K562 (cell line): ENCODE data around the gene TBC1D9. TPM values are rescaled to one million over a fixed set of nuclear protein-coding genes. Genes with fewer than 3 reads are reported as not detected.

Experiments used
- ATAC-seq: fragments of 200-7000 bp; cut with Tn5 transposase; 3 replicates; pipeline ENCODE4 v1.9.1; 2020; ENCODE audit warnings: moderate library complexity
- BruUV-seq: library from RNA; stranded (reverse); fragments of 400-500 nt; replicated peaks from 2 replicates; lab custom pipeline; 2021; lab: Mats Ljungman, UMichigan
- CTCF ChIA-PET: fragments of 300-600 bp; formaldehyde crosslinking; extraction: SDS; loops from one replicate; lab custom pipeline; 2021; ENCODE audit warnings: low intra/inter-chr PET ratio; lab: Yijun Ruan, JAX
- POLR2A ChIA-PET: fragments of 300-600, 350-650 bp; sonication (Branson Sonifier 250); formaldehyde crosslinking; extraction: SDS; loops from one replicate; lab custom pipeline; 2021; ENCODE audit warnings: antibody characterized with exemption, inconsistent platforms; lab: Yijun Ruan, JAX
- DNase-seq, 4 experiments: peaks; one replicate each; pipeline versions ENCODE4 v3.0.0 to v3.0.0-alpha.2; 2011 to 2018; ENCODE audit warnings: low spot score in 3 of 4, mixed read lengths in 3 of 4; ENCODE audit errors: extremely low read depth in 1 of 4
- FAIRE-seq: peaks from 2 replicates; lab custom pipeline; 2011; peaks lifted over from hg19 to GRCh38; lab: Jason Lieb, UNC
- H2AFZ ChIP-seq: 2 replicates; pipeline ENCODE4 v1.6.0; 2011; ENCODE audit warnings: low read depth, low read length, control low read depth, inconsistent platforms
- H3K27ac ChIP-seq: fragments of 200-600 bp; 3 replicates; pipeline ENCODE4 v1.8.0; 2011; ENCODE audit warnings: low read depth, mild to moderate bottlenecking, control low read depth, inconsistent platforms, low read length, moderate library complexity, mixed read lengths; ENCODE audit errors: extremely low read depth
- H3K27me3 ChIP-seq, 2 experiments: fragments of 300-600 bp in 1 of 2; 2 replicates in 1 of 2; 3 replicates in 1 of 2; pipeline versions ENCODE4 v1.6.0 to v1.8.0; 2011; ENCODE audit warnings: inconsistent platforms in 2 of 2, low read length in 2 of 2, mild to moderate bottlenecking in 1 of 2, mixed read lengths in 1 of 2, moderate library complexity in 1 of 2; ENCODE audit not compliant: control insufficient read depth in 2 of 2, insufficient read depth in 2 of 2
- H3K36me3 ChIP-seq: fragments of 300-600 bp; 3 replicates; pipeline ENCODE4 v1.8.0; 2011; ENCODE audit warnings: mild to moderate bottlenecking, low read length, inconsistent platforms; ENCODE audit not compliant: control insufficient read depth, insufficient read depth
- H3K4me1 ChIP-seq, 2 experiments: fragments of 200-600 bp in 1 of 2; replicated peaks in 1 of 2; 2 replicates in 1 of 2; 3 replicates in 1 of 2; pipeline versions ENCODE4 v1.5.1 to v1.8.0; 2011; ENCODE audit warnings: inconsistent platforms in 2 of 2, low read length in 2 of 2, mild to moderate bottlenecking in 1 of 2, mixed read lengths in 1 of 2, moderate library complexity in 1 of 2; ENCODE audit not compliant: control insufficient read depth in 2 of 2, insufficient read depth in 2 of 2
- H3K4me2 ChIP-seq: 2 replicates; pipeline ENCODE4 v1.6.1; 2011; ENCODE audit warnings: low read length, control low read depth, inconsistent platforms, mixed read lengths; ENCODE audit not compliant: insufficient read depth
- H3K4me3 ChIP-seq: fragments of 200-600 bp; sonication (generic), shearing (Covaris generic); 2 replicates; pipeline ENCODE4 v1.5.1; 2016; ENCODE audit warnings: control low read depth, inconsistent platforms
- H3K79me2 ChIP-seq: fragments of 200-600 bp; 3 replicates; pipeline ENCODE4 v1.8.0; 2011; ENCODE audit warnings: low read length, inconsistent platforms; ENCODE audit not compliant: control insufficient read depth, insufficient read depth
- H3K9ac ChIP-seq, 2 experiments: 2 replicates each; pipeline versions ENCODE4 v1.6.0 to v1.6.1; 2011; ENCODE audit warnings: low read depth in 2 of 2, low read length in 2 of 2, control low read depth in 1 of 2, inconsistent platforms in 1 of 2, mild to moderate bottlenecking in 1 of 2, mixed read lengths in 1 of 2; ENCODE audit not compliant: insufficient read depth in 1 of 2
- H3K9me1 ChIP-seq: one replicate; pipeline ENCODE4 v1.6.0; 2011; ENCODE audit warnings: inconsistent platforms, mild to moderate bottlenecking, low read length, moderate library complexity; ENCODE audit not compliant: control insufficient read depth, insufficient read depth
- H3K9me3 ChIP-seq: replicated peaks from 2 replicates; pipeline ENCODE4 v1.5.1; 2011; ENCODE audit warnings: low read depth, low read length, inconsistent platforms; ENCODE audit not compliant: control insufficient read depth, insufficient read depth
- H4K20me1 ChIP-seq: replicated peaks from 2 replicates; pipeline ENCODE4 v1.6.1; 2011; ENCODE audit warnings: low read length, inconsistent platforms, mixed read lengths; ENCODE audit not compliant: control insufficient read depth, insufficient read depth
- ADNP ChIP-seq: fragments of 200-800 bp; sonication (Bioruptor generic); IDR thresholded peaks from 2 replicates; pipeline ENCODE4 v1.6.1; 2016; ENCODE audit warnings: missing genetic modification characterization, missing compliant biosample characterization
- CHD2 ChIP-seq: IDR thresholded peaks from 2 replicates; pipeline ENCODE4 v1.6.1; 2011; ENCODE audit warnings: low read depth, low read length
- IFI16 ChIP-seq: fragments of 250-450 bp; sonication (Bioruptor Pico); IDR thresholded peaks from 2 replicates; pipeline ENCODE4 v2.1.2; 2022; ENCODE audit warnings: mild to moderate bottlenecking, inconsistent platforms
- MNT ChIP-seq, 2 experiments: fragments of 450-650 bp; conservative IDR thresholded peaks; 2 replicates each; pipeline ENCODE4 v1.6.1; 2017; ENCODE audit warnings: mild to moderate bottlenecking in 2 of 2, moderate library complexity in 2 of 2
- POLR2AphosphoS2 ChIP-seq: IDR thresholded peaks from 2 replicates; pipeline ENCODE4 v1.6.1; 2012; ENCODE audit warnings: low read length, improper control_type of control experiment
- SLC30A9 ChIP-seq: fragments of 250-450 bp; sonication (Bioruptor Pico); IDR thresholded peaks from 2 replicates; pipeline ENCODE4 v1.8.0; 2022; ENCODE audit warnings: mild to moderate bottlenecking, moderate library complexity
- SMAD3 ChIP-seq: fragments of 450-650 bp; formaldehyde crosslinking; conservative IDR thresholded peaks from 2 replicates; pipeline ENCODE4 v1.4.0; 2020; ENCODE audit warnings: mild to moderate bottlenecking
- ZNF512 ChIP-seq: IDR thresholded peaks from 2 replicates; pipeline ENCODE4 v1.6.1; 2016; ENCODE audit warnings: missing genetic modification characterization, missing compliant biosample characterization
- ZNF609 ChIP-seq: sonication (generic); formaldehyde crosslinking; IDR thresholded peaks from 2 replicates; pipeline ENCODE4 v1.8.1; 2023; ENCODE audit warnings: missing genetic modification reagents, mild to moderate bottlenecking, borderline replicate concordance
- WGBS: fragments of 100-300 bp; shearing (Covaris generic); methylation state at CpG from one replicate; pipeline ENCODE4 v1.1.6; 2016; ENCODE audit warnings: low coverage, mixed read lengths; ENCODE audit not compliant: insufficient coverage; ENCODE audit errors: missing lambda C conversion rate; 5-methylcytosine and 5-hydroxymethylcytosine counted together
- in situ Hi-C: fragments of 300-500 bp; cut with MboI; formaldehyde crosslinking; loops from 4 replicates; pipeline ENCODE4 v1.15.0; 2018; ENCODE audit warnings: inconsistent platforms, mixed read lengths
- intact Hi-C: fragments of 100-400 bp; cut with micrococcal nuclease; formaldehyde crosslinking; loops from 2 replicates; pipeline ENCODE4 v1.14.2; 2022
- polyA plus RNA-seq, 8 experiments: library from polyadenylated mRNA; depleted of rRNA in 4 of 8; stranded (reverse) in 5 of 8; unstranded in 3 of 8; fragments of >200 nt; fragmentation: Nextera tagmentation in 2 of 8; fragmentation: Illumina TruSeq in 1 of 8; extraction: Ambion mirVana in 2 of 8; extraction: Trizol in 1 of 8; gene quantifications; 2 replicates each; pipeline versions ENCODE4 v1.2.1 to v1.2.3, GENCODE V29; 2011 to 2014; ENCODE audit warnings: inconsistent platforms in 1 of 8, missing spikeins in 1 of 8
- total RNA-seq, 7 experiments: library from RNA; depleted of rRNA in 6 of 7; stranded (reverse); fragments of >200 nt in 6 of 7; fragmentation: Illumina TruSeq in 2 of 7; extraction: Trizol in 2 of 7; gene quantifications; 2 replicates each; pipeline versions ENCODE4 v1.2.1 to v1.2.3, GENCODE V29; 2011 to 2021; ENCODE audit warnings: low replicate concordance in 1 of 7

Gene TBC1D9
- total and polyA plus RNA-seq, 9 of the 15 experiments (the other 6 are each of a cell fraction or from before 2014, with no cell fraction given), result 0.13 TPM; not detected in 8

GRCh38 chr4:140595065-140595464 is 161.1 kb downstream of the TBC1D9 start (continued):
- TF ChIP-seq ZNF512 (tag) (no peak), SMAD3 (no peak)

GRCh38 chr4:140584439-140584838 is 171.7 kb downstream of the TBC1D9 start:
- no peak overlapping the region for H3K9ac ChIP-seq
- peaks cover 2 to 10% of the 10 kb centered on the region in 2 experiments; a peak in 3 of 5 replicates for H3K27me3 ChIP-seq
- H3K4me2 ChIP-seq, result no peak overlapping the region
- no peak overlapping the region for H2AFZ ChIP-seq
- H3K79me2 ChIP-seq, result no peaks in the 10 kb centered on the region
- H3K27ac ChIP-seq, result no peak overlapping the region
- no peak for FAIRE-seq
- H3K4me1 ChIP-seq, result no peaks in the 10 kb centered on the region; a peak in 1 of 5 replicates
- no peaks in the 10 kb centered on the region for H4K20me1 ChIP-seq
- no TSS peak for BruUV-seq
- no peaks in the 10 kb centered on the region for H3K9me3 ChIP-seq
- 0% methylated on average over 1 of the region's 1 CpG for WGBS
- no peaks in the 10 kb centered on the region for H3K9me1 ChIP-seq
- POLR2A ChIA-PET, result no interaction called here
- intact Hi-C loops (no loop called here), in situ Hi-C loops (no loop called here)
- no peak overlapping the region for H3K4me3 ChIP-seq
- no peaks in the 10 kb centered on the region for H3K36me3 ChIP-seq
- CTCF ChIA-PET, result no interaction called here
- DNase-seq, result no peak
- no peak for ATAC-seq
- TF ChIP-seq IFI16 (CRISPR knock-in tag) (no peak), POLR2AphosphoS2 (no peak), MNT (conservative IDR thresholded peaks at IDR 0.05) (no peak), ADNP (tag) (no peak), SLC30A9 (CRISPR knock-in tag) (no peak), CHD2 (no peak), ZNF609 (CRISPR knock-in tag) (no peak)
